Prostate gland (tissue), 2 donors: ENCODE measurements around the gene TAX1BP1. TPM values are rescaled to one million over a fixed set of nuclear protein-coding genes. Genes with fewer than 3 reads are reported as not detected.

Experiments used
- DNase-seq: peaks from one replicate; pipeline ENCODE4 v3.0.0-alpha.2; 2019; ENCODE audit warnings: low spot score
- H3K27ac ChIP-seq, 2 donors: fragments of 200-600 bp; sonication (generic); 2 replicates each; pipeline ENCODE4 v1.5.1; 2017 to 2019
- H3K27me3 ChIP-seq: fragments of 200-600 bp; sonication (generic); replicated peaks from 2 replicates; pipeline ENCODE4 v1.5.1; 2019; ENCODE audit not compliant: insufficient read depth
- H3K36me3 ChIP-seq, 2 donors: fragments of 200-600 bp; sonication (generic); 1 replicate in 1 of 2; 2 replicates in 1 of 2; pipeline versions ENCODE4 v1.5.1 to v1.8.1; 2017 to 2019
- H3K4me1 ChIP-seq: fragments of 200-600 bp; sonication (generic); replicated peaks from 2 replicates; pipeline ENCODE4 v1.5.1; 2019
- H3K4me3 ChIP-seq, 2 donors: fragments of 200-600 bp; sonication (generic); 2 replicates each; pipeline ENCODE4 v1.5.1; 2017 to 2019
- H3K9me3 ChIP-seq: fragments of 200-600 bp; sonication (generic); 2 replicates; pipeline ENCODE4 v1.5.1; 2017
- CTCF ChIP-seq, 4 experiments: fragments of 200-600 bp in 2 of 4; fragments of 450-650 bp in 2 of 4; sonication (generic) in 2 of 4; IDR thresholded peaks; 1 replicate in 3 of 4; 2 replicates in 1 of 4; pipeline ENCODE4 v1.5.1; 2016 to 2019; ENCODE audit warnings: antibody characterized with exemption in 4 of 4, mild to moderate bottlenecking in 2 of 4, moderate library complexity in 2 of 4
- POLR2A ChIP-seq: fragments of 450-650 bp; IDR thresholded peaks from one replicate; pipeline ENCODE4 v1.6.1; 2016; ENCODE audit warnings: antibody characterized with exemption, mild to moderate bottlenecking
- POLR2AphosphoS5 ChIP-seq: sonication (generic); formaldehyde crosslinking; IDR thresholded peaks from one replicate; pipeline ENCODE4 v1.6.1; 2017; ENCODE audit warnings: antibody characterized with exemption
- WGBS: methylation state at CpG from one replicate; pipeline ENCODE4 v1.1.5; 2018; 5-methylcytosine and 5-hydroxymethylcytosine counted together
- intact Hi-C: fragments of 100-400 bp; cut with DNase I; formaldehyde crosslinking; loops from one replicate; pipeline ENCODE4 v1.14.2; 2022
- total RNA-seq, 2 donors: library from RNA; depleted of rRNA; stranded (reverse); fragments of >200 nt; gene quantifications; one replicate each; pipeline ENCODE4 v1.1.0, GENCODE V29; 2016

The TAX1BP1 gene
- total RNA-seq, 2 donors from 2014 or later, result 105 to 125 TPM

- Histone ChIP-seq H3K4me1 (no peaks in the 10 kb centered on the region), H3K9me3 (no peaks in the 10 kb centered on the region), H3K4me3 (no peak overlapping the region), H3K36me3 (no peaks in the 10 kb centered on the region), H3K27me3 (no peaks in the 10 kb centered on the region), H3K27ac (no peak overlapping the region)
- no peak for DNase-seq
- 91% methylated on average over 15 of the region's 15 CpGs for WGBS
- intact Hi-C loops, result no loop called here
- no peak for TF ChIP-seq POLR2AphosphoS5
- no peak for TF ChIP-seq CTCF (IDR thresholded peaks at IDR 0.05)
- TF ChIP-seq POLR2A, result no peak
Observed at GRCh38 chr7:27868131-27868550, 128.2 kb downstream of the TAX1BP1 start.

GRCh38 chr7:27869056-27869455 lies 129.1 kb downstream of the TAX1BP1 start:
- no peak for DNase-seq
- intact Hi-C loops, result no loop called here
- no peaks in the 10 kb centered on the region for H3K36me3 ChIP-seq
- no peaks in the 10 kb centered on the region for H3K4me1 ChIP-seq
- H3K27ac ChIP-seq, result no peak overlapping the region
- TF ChIP-seq POLR2AphosphoS5, result no peak
- no peak for TF ChIP-seq CTCF (IDR thresholded peaks at IDR 0.05)
- TF ChIP-seq POLR2A, result no peak
- no peak overlapping the region for H3K4me3 ChIP-seq
- no peaks in the 10 kb centered on the region for H3K9me3 ChIP-seq
- H3K27me3 ChIP-seq, result no peaks in the 10 kb centered on the region
- 81% methylated on average over 7 of the region's 7 CpGs for WGBS

GRCh38 chr7:27870595-27870994 lies 130.6 kb downstream of the TAX1BP1 start:
- no peak for TF ChIP-seq CTCF (IDR thresholded peaks at IDR 0.05)
- TF ChIP-seq POLR2AphosphoS5, result no peak
- no peak for TF ChIP-seq POLR2A
- no peak overlapping the region for H3K4me3 ChIP-seq
- H3K9me3 ChIP-seq, result no peaks in the 10 kb centered on the region
- DNase-seq, result no peak
- WGBS, result 92% methylated on average over 5 of the region's 5 CpGs
- no peak overlapping the region for H3K27ac ChIP-seq
- H3K27me3 ChIP-seq, result no peaks in the 10 kb centered on the region
- no peaks in the 10 kb centered on the region for H3K4me1 ChIP-seq
- intact Hi-C loops, result no loop called here
- no peaks in the 10 kb centered on the region for H3K36me3 ChIP-seq

GRCh38 chr7:27871086-27871485 lies 131.1 kb downstream of the TAX1BP1 start:
- no peak overlapping the region for H3K27ac ChIP-seq
- H3K4me1 ChIP-seq, result no peaks in the 10 kb centered on the region
- DNase-seq, result no peak
- intact Hi-C loops, result no loop called here
- no peaks in the 10 kb centered on the region for H3K9me3 ChIP-seq
- TF ChIP-seq CTCF (IDR thresholded peaks at IDR 0.05), result no peak
- no peak for TF ChIP-seq POLR2A
- no peak for TF ChIP-seq POLR2AphosphoS5
- H3K36me3 ChIP-seq, result no peaks in the 10 kb centered on the region
- no peaks in the 10 kb centered on the region for H3K27me3 ChIP-seq
- H3K4me3 ChIP-seq, result no peak overlapping the region
- WGBS, result 90% methylated on average over 3 of the region's 3 CpGs

GRCh38 chr7:27871866-27872265 lies 131.9 kb downstream of the TAX1BP1 start:
- no peaks in the 10 kb centered on the region for H3K36me3 ChIP-seq
- H3K4me3 ChIP-seq, result no peak overlapping the region
- no peak overlapping the region for H3K27ac ChIP-seq
- 80% methylated on average over 6 of the region's 6 CpGs for WGBS
- H3K4me1 ChIP-seq, result no peaks in the 10 kb centered on the region
- TF ChIP-seq POLR2A (no peak), POLR2AphosphoS5 (no peak), CTCF (IDR thresholded peaks at IDR 0.05) (no peak)
- no peaks in the 10 kb centered on the region for H3K9me3 ChIP-seq
- no peaks in the 10 kb centered on the region for H3K27me3 ChIP-seq
- intact Hi-C loops, result no loop called here
- DNase-seq, result no peak
